ENCODE data around the gene PAPPA.

Gene PAPPA

DNA sequence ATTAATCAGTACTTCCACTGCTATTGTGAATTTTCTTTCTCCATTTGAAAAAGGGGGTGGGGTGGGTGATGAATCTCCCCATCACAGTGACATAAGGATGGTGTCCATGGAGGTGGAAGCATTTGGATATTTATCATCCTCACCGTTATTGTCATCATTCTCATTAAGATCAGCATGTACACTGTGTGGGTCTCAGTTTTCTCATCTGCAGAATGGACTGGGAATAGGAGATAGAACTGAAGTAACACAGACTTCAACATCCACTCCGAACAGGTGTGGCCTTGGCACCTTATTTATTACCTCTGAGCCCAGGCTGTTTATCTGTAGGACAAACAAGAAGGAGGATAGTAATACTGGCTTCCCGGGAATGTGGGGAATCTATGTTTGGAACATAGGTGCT, 165.9 kb downstream of the PAPPA start:
- no peak for DNase-seq

DNA sequence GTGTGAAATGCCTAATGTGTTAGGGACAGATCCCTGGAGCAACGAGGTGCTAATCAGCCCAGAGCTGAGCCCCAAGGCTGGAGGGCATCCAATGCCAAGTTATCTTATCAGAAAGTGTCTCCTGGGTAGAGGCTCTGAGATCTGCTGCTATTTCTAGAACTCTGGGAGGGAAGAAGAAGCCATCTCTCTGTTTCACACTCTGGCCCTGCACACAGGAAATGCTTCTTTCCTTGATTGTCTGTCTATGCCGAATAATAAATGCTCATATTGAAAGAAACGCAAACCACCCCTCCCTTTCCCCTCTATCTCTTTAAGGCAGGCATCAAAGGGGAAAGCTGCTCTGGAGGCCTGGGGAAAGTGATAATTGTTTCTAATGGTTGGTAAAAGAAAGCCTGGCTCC, 166.7 kb downstream of the PAPPA start:
- DNase-seq, result no peak

DNA sequence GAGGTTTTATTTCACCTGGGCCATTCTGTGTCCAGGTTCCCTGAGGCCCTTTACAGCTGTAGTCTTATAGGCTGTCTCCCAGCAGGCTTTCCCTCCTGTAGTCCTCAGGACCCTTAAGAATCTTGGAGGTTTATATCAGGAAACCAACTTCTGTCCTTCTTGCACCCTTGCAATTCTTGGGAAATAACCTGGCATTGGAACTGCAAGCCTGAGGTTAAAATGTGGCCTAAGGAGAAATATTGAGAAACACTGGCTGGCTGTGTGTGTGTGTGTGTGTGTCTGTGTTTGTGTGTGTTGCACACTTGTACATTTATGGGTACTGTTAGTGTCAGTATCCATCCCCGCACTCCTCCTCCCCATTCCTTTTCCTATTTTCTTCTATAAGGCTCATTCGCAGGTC, 168.9 kb downstream of the PAPPA start:
- DNase-seq, result no peak

DNA sequence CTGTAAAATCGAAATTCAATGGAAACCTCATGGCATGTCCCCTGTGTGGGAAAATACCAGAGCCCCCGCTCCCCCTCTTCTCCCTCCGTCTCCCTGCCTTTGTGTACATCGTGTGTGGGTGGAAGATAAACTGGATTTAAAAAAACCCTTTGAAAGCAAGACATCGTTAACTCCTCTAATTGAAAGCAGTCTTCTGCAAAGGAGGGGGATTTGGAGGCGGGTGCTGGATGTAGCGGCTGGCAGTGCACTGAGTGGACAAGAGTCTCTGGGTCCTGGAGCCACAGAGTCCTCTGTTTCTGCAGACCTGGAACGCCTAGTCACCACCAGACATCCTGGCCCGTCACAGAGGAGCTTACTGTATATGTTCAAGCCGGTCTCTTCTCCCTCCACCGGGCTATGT, 169.4 kb downstream of the PAPPA start:
- no peak for DNase-seq

DNA sequence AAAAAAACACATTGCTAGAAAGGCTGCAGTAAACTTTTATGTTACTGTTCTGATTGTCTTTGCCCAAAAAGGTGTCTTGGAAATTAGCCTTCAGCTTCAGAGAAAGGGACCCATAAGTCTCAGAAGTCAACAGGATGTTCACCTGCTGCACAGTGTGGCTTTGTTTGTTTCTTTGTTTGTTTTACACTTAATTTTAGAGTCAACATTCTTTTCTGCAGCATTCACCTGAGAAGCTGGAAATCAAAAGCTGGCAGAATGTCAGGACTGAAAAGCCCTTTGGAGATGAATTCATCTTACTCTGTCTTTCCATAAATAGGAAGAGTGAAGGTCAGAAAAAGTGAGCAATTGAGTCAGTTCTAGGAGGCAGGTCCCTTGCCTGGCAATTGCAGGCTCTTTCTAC, 170.0 kb downstream of the PAPPA start:
- no peak for DNase-seq

DNA sequence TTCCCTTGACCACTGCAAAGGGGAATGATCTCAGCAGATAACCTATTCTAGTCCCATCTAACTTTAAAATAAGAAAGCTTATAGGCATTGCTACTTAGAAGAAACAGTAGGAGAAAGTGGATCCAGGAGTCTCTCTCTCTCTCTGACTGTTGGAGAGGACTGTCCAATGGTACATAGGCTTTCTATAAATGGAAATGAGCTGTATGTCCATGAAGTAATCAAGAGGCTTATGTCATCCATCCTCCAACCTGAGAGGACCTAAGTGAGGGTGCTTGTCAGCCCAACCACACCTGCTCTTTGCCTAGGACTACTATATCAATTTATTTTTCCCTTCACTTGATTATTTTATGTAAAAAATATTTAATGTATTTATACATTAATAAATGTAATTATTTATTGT, 172.3 kb downstream of the PAPPA start:
- DNase-seq, result no peak

DNA sequence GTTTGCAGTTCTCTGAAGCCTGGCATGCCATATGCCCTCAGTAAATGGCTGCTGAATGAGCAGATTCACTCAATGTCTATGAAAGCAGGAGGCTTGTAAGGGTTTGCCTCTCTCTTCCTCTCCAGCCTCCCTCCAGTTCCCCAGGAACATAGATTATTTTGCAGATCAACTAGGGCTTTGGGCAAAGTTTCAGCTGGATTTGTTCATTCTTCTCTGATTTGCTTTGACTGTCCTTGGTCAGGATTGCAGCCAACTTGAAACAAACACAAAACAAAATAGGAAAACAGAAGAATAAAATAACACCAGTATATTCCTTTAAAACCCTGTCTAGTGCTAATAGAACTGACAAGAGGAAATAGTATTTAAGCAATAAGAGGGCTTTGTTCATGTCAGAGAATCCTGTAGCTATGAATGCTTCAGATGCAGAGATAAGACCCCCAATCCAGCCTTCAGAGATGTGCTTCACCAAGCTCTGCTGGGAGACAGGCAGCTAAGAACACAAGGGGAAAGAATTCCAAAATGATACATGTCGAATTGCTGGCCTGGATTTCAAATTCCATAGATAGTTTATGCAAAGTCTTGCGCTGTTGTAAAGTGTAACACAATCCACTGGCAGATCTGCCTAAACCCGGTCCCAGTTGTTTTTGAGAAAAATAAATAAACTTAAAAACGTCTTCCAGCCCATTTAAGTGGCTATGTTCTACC, 174.3 kb downstream of the PAPPA start:
- DNase-seq, result no peak

DNA sequence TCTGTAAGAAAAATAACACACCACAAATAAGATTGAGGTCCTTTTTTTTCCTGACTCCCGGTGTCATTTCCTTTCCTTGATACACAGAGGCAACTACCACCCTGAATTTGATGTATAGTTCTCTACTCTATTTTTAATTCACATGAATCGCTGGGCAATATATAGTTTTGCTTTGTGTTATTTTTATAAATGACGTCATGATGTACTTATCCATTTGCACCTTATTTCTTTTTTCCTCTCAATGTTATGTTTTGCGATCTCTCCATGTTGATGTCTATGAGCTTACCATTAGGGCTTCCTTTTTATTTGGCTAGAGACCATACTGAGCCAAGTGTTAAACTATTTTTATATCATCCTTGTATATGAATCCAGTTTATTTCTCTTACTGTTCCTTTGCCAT, 175.9 kb downstream of the PAPPA start:
- DNase-seq, result no peak

DNA sequence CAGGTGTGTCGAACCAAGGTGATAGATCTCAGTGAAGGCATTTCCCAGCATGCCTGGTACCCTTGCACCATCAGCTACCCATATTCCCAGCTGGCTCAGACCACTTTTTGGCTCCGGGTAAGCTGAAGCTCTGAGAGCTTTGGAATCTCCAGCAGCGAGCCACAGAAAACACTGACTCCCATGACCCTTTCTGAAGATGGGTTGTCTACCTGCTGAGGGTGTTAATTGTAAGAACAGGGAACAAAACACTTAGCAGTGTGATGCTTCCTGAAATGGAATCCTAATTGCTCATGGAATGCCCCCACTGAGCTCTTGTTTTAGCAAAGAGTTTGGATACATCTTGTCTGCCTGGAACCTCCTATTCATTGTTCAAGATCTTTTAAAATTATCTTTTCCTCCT, 177.7 kb downstream of the PAPPA start:
- DNase-seq, result no peak

DNA sequence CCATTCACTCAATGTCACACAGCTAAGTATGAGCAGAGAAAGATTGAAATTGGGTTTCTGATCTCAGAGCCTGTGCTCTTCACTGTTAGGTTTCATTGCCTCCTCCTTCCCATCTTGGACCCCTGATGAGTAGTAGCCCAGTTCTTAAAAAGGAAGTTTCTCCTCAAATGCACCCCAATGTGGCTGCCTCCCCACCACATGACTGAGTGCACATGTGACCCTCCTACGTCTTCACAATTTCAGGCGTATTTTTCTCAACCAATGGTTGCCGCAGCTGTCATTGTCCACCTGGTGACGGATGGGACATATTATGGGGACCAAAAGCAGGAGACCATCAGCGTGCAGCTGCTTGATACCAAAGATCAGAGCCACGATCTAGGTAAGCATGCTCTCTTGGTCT, 178.5 kb downstream of the PAPPA start:
- no peak for DNase-seq

DNA sequence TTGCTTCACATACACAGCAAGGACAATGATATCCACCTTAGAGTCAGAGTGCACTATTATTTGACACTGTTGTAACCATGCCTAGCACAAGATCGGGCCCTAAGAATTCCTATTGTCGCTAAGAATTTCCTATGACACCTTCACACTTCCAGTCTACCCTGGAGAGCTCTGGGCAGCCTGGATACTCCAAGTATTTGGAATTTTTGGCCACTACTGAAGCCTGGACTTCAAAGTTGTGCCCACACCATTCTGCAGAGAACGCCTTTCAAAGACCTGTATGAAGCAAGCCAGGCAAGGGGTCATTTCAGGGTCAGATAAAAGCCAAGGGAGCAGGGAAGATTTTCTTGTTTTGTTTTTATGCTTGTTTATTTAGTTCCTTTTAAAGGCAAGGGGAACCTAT, 179.7 kb downstream of the PAPPA start:
- DNase-seq, result no peak

DNA sequence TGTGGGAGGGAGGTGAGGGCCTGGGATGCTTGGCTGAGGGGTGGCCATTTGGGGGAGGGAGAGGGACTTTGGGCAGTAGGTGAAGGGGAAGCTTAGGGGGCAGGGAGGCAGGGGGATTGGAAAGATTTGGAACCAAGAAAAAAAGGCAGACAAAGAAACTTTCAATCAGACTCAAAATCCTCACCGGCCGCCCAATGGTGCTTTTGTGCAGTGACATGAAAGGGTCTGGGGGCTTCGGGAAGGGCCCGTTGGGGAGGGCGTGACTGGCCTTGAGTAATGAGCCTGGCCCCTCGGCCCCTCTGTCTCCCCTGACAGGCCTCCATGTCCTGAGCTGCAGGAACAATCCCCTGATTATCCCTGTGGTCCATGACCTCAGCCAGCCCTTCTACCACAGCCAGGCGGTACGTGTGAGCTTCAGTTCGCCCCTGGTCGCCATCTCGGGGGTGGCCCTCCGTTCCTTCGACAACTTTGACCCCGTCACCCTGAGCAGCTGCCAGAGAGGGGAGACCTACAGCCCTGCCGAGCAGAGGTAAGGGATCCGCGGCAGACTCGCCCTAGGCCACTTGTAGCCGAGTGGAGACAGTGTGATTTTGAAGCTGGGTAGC, 181.1 kb downstream of the PAPPA start:
- no peak for DNase-seq

DNA sequence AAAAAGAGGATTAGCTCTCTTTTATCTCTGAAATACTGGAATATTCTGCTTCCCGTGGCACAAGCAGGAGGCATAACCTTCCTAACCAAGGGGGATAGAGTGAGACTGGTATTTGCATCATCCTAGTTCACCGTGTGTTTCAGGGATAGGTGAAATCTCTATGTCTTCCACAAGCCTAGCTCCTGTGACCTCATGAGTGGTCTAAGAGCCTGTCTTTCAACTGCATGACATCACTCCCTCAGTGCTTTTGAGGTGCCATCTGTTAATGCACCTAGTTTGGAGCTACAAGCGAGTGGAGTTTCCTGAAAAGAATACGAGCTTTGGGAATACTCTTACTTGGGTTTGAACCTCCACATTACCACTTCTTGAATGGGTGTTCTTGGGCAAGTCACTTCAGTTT, 181.8 kb downstream of the PAPPA start:
- DNase-seq, result no peak

DNA sequence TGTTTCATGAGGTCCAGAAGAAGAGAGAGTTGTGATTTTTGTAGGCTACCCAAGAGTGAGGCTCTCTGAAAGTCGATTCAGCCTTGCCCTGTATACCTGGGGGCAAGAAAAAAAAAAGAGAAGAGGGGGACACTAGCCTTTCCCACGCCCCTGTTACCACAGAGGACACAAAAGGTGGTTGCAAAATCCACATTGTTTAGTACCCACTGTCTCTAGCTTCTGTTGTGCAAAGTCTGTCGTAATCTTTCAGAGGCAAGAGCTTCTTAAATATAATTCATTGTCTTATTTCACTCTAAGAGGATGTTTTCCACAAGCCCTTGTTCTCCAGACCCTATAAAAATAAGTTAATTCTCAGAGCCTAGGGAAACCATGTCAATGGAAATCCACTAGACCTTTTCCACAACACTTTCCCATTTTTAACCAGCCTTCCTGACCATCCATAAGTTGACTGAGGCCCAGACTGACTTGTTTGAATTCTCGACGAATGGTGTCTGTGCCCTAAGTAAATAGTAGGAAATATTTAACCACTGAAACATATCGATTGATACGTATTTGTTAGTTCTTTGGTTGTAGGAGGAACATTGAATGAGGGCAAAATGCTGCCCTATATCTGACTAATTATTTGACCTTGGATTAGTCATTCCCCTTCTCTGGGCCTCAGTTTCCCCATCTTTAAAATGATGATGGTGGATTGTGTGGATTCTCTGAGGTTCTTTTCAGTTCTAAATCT, 182.7 kb downstream of the PAPPA start:
- no peak for DNase-seq

DNA sequence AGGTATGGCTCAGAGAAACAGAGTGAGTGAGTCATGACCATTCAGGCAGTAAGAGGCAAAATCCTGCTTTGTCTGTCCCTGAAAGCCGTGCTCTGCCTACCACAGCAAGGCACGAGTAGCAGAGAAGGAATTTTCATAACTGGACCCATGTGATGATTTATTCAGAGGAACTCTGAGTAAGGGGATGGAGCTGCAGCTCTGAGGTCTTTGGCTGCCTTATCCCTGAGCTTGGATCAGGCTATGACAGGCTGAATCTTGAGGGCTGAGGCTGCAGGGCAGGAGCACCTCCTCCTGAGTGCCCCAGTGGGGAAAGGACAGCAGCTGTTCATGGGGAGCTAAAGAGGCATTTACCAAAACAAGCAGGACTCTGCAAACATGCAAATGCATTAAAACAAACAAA, 183.4 kb downstream of the PAPPA start:
- DNase-seq, result no peak

DNA sequence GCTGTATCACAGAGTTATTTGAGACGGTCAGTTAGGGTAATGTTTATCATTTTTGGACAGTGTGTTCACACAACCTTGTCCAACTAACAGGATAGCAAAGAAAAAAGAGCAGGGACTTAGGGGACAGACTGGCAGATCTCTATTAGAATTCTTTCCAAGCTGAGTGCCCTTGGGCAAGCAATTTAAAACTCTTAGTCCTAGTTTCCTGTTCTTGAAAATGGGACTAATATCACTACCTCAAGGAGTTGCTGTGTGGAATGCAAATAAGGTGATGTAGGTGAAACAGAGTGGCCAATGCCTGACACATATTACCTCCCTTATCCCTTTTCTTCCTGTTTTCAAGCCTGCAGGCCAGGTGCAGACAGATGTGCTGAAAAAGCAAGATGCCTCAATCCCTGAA, 186.7 kb downstream of the PAPPA start:
- DNase-seq, result no peak

DNA sequence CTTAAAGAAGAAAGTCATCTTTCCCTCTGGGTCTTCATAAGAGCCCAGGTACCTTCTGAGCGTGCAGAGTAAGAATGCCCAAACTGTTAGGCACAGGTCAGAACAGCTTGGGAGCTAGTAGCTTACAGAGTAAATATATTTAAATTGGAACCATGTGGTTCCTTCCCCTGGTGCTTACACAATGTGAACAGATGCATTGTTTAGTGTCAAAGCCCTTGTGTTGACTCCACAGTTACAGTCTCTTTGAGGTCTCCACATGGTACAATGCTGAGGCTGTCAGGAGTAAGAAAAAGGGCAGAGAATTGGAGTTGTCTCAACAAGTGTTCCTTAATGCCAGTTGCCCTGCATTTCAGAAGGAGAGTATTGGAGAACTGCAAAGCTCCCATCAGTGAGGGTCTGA, 188.5 kb downstream of the PAPPA start:
- DNase-seq, result no peak

DNA sequence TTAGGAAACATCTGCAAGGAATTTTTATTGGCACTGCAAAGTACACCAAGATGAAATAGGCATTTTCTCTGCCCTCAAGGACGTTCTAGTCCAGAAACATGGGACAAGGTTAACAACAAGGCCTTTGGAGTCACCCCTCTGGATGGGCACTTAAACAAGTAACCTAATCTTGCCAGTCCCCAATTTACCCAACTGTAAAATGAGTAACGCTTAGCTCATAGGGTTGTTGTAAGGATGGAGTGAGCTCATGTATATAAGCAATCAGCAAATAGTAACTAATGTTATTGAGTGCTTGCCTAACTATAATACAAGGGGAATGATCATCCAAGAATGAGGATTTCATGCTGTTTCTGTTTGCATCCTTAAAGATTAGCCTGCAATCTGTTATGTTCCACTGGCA, 189.3 kb downstream of the PAPPA start:
- no peak for DNase-seq

DNA sequence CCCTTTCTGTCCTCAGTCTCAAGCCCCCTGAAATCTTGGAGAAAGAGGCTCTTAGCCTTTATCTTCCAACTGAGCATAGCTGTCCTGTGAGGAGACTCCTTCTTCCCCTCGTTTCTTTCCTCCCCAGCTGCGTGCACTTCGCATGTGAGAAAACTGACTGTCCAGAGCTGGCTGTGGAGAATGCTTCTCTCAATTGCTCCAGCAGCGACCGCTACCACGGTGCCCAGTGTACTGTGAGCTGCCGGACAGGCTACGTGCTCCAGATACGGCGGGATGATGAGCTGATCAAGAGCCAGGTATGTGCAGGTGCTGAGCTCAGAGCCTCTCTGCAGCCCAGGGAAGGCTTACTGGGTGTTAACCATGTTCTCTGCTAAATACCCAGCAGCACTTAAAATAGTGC, 190.8 kb downstream of the PAPPA start:
- no peak for DNase-seq

DNA sequence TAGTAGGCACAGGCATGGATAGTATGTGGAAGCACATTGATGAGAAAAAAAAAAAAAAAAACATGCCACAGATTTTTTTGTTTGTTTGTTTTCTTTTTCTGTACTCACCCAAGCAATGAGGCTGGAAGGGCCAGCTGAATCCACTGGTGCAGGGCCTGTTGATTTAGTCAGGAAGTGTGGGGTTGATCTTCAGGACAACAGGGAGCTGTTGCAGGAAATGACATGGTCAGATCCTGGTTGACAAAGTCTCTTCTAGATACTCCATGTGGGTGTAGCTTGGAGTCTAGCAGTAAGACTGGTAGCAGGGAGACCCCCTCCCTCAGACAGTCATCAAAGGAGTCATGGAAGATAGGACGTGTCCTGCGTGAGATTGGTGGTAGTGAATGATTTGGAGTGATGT, 191.8 kb downstream of the PAPPA start:
- no peak for DNase-seq

DNA sequence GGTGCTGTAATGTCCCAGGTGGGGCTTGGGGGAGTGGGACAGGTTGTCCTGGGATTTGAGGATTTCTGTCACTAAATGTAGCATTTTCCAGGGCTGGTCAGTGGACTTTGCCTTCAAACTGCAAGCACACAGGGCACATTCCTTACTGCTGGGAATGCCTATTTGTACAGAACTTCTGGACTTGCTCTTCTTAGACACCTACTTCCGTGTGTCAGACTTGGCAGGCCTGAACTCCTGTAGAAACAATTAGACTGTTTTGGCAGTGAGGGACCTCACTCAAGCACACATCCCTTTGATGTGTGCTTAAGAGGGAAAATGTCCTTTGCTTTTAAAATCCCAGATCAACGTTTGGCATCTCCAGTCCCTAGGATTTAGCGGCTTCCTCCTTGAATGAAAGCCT, 192.2 kb downstream of the PAPPA start:
- DNase-seq, result no peak

DNA sequence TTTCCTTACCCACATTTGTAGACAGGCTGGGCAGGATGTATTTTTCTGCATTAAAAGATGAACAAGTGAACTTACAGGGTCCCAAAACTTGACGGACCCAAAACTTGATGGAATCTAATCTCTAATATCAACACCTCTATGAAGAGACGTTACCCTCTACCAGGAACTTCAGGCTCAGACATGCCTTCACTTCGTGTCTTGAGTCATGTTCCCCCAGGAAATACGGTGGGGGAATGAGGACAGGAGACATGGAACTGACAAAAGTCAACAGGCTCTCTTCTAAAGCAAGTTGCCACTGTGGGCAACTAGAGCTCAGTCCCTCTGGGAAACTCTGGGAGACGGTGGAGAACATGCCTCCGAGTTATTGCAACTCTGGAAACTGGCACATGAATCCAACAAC, 196.1 kb downstream of the PAPPA start:
- DNase-seq, result no peak

DNA sequence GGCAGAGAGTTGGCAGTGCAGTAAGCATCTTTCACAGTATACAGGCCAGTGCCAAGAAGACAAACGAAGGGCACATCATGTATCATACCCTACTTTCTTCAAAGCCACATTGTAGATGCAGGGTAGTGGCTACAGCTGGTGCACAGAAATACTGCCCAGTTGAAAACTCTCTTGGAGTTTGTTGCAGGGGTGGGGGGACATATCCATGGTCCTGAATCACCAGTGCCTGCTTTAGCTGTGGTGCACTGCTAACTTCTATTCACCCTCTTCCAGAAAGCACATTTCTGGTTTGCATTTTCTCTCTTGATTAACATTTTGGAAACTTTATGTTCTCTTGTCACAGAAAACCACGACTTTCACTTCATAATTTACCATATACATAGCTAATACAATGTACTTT, 196.6 kb downstream of the PAPPA start:
- no peak for DNase-seq

DNA sequence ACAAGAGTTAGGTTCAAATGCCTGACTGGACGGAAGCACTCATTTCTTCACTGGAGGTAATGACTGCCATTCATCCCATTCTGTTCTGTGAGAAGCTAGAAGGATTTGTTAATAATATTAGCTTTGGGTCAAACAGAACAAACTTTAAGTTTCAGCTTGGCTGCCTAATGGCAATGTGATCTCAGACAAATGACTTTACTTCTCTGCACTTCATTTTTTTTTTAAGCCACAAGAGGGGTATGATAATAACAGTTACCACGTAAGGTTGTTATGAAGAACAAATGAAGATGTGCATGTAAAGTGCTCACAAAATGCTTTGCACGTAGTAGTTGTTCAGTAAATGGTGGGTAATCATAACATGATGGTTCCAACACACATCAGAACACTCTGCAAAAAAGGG, 199.4 kb downstream of the PAPPA start:
- no peak for DNase-seq

Measured in GF-D8 (cell line).